Omental fat pad (tissue), 4 donors: Measurements from ENCODE around the gene GZMB. TPM values are rescaled to one million over a fixed set of nuclear protein-coding genes. Genes with fewer than 3 reads are reported as not detected.
"Not testable (repeated sequence)": the region's sequence is repeated elsewhere in the genome, so short reads cannot be mapped to it uniquely, and the experiment has no call there.

Source experiments
- ATAC-seq: fragments of 150-250 bp; one replicate; pipeline ENCODE4 v1.9.1; 2016; ENCODE audit warnings: mild to moderate bottlenecking, moderate library complexity; ENCODE audit not compliant: low FRiP score
- DNase-seq: peaks from one replicate; pipeline ENCODE4 v3.0.0-alpha.2; 2019; ENCODE audit warnings: low spot score
- total RNA-seq, 4 donors: library from RNA; depleted of rRNA; stranded (reverse); fragments of >200 nt; gene quantifications; one replicate each; pipeline ENCODE4 v1.1.0, GENCODE V29; 2016
- TF ChIP-seq, protein P1 (sequence below), 3 donors: fragments of 450-650 bp; IDR thresholded peaks; one replicate each; pipeline ENCODE4 v1.5.1; 2016 to 2017; ENCODE audit warnings: antibody characterized with exemption in 3 of 3, mild to moderate bottlenecking in 3 of 3, moderate library complexity in 2 of 3

GZMB gene
- total RNA-seq, 4 donors from 2014 or later, result 1.2 to 8.9 (median 1.9) TPM

DNA sequence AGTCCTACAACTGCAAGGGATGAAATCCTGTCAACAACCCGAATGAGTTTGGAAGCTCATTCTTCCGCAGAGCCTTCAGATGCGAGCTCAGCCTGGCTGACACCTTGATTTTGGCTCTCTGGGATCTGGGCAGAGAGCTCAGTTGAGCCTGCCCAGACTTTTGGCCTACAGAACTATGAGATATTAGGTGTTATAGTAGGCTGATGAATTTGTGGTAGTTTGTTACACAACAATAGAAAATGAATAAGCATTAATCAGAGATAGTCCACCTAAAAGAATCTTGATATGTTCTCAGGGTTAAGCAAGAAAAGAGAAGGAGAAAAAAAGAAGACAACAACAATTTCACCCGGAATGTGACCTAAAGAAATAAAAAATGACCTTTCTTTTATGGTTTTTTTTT is 30.4 kb upstream of the GZMB start:
- ATAC-seq (no peak), DNase-seq (no peak)
- TF ChIP-seq, protein P1, sequence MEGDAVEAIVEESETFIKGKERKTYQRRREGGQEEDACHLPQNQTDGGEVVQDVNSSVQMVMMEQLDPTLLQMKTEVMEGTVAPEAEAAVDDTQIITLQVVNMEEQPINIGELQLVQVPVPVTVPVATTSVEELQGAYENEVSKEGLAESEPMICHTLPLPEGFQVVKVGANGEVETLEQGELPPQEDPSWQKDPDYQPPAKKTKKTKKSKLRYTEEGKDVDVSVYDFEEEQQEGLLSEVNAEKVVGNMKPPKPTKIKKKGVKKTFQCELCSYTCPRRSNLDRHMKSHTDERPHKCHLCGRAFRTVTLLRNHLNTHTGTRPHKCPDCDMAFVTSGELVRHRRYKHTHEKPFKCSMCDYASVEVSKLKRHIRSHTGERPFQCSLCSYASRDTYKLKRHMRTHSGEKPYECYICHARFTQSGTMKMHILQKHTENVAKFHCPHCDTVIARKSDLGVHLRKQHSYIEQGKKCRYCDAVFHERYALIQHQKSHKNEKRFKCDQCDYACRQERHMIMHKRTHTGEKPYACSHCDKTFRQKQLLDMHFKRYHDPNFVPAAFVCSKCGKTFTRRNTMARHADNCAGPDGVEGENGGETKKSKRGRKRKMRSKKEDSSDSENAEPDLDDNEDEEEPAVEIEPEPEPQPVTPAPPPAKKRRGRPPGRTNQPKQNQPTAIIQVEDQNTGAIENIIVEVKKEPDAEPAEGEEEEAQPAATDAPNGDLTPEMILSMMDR (IDR thresholded peaks at IDR 0.05), result no peak

DNA sequence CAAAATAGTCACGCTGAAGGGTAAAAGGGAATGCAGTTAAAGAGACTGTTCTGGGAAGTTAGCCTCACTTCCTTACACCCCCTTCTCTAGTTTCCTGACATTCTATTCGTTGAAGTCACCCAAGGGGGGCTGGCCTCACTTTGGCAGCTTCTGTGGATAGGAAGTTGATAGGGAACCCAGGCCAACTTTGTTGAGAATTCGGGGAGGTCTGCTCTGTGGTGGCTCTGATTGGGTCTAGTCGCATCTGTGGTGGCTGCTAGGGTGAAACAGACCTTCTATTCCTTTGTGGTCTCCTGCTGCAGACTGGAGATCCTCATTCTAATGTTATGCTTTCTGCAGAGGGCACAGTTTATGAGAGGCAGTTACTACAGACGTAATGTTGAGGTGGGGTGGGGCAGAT is 28.8 kb upstream of the GZMB start:
- no peak for ATAC-seq
- TF ChIP-seq, protein P1 (IDR thresholded peaks at IDR 0.05), result no peak
- no peak for DNase-seq

DNA sequence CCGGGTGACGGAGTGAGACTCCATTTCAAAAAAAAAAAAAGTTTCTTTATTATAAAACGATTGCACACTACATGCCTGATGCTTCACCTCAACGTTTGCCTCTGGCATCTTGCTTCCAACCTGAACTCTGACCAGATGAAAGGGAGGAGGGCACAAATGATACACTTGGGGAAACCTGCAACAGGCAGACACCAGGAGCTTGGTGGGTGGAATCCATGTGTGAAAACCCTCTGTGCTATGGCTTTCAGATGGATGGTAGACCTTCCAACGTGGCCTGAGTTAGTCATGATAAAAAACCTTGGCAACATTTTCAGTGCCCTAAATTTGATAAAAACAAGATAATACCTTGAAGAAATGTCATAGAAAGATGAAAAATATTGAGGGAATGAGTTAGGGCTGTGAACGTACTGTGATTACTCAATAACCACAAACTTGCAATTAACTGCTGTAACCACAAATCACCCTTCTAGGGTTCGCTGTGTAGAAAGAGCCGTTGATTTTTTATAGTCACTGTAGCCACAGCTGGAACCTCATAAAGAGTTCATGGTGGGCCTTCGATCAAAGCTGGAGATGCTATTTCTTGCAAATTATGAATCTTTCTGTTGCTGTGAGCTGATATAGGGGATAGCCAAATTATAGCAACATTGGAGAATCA is 26.1 kb upstream of the GZMB start:
- ATAC-seq, result no peak
- TF ChIP-seq, protein P1 (IDR thresholded peaks at IDR 0.05), result no peak
- no peak for DNase-seq

DNA sequence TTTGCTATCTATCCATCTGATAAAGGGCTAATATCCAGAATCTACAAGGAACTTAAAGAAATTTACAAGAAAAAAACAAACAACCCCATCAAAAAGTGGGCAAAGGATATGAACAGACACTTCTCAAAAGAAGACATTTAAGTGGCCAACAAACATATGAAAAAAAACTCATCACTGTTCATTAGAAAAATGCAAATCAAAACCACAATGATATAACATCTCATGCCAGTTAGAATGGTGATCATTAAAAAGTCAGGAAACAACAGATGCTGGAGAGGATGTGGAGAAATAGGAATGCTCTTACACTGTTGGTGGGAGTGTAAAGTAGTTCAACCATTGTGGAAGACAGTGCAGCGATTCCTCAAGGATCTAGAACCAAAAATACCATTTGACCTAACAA is 14.4 kb upstream of the GZMB start:
- ATAC-seq, DNase-seq: not testable (repeated sequence)

DNA sequence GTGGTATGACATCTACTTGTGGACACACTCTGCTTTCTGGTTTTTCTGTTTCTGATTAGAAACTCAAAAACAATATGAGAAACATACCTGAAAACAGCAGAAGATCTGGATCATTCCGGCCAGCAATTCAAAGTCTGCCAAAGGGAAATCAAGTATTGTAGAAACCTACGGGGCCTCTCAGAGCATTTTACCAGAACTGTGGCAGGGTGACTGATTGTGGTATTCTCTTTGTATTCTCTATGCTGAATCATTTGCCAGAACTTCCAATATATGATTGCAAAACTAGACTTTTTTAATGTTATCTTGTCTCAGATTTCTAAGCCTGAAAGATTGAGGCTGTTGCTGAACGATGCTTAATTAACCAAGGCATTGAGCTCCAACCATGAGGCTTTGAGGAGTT is 5.9 kb upstream of the GZMB start:
- TF ChIP-seq, protein P1 (IDR thresholded peaks at IDR 0.05), result no peak
- ATAC-seq, result no peak
- no peak for DNase-seq

DNA sequence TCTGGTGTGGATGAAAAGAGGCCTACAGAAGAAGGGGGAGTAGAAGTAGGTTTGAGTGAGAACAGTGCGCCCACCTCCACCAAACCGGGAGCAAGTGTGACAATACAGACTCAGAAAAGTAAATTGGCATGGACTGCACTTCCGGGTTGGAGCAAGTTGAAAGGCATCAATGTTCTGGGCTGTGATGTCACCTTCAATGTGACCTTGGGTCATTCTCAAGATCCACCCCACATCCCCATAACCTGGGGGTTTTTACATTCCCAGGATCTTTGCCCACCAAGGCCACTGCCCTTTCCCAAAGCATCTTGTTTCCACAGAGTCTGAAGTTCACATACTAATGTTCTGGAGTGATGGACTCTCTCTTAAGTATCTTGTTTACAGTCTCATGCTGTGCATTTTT is 5.3 kb upstream of the GZMB start:
- no peak for ATAC-seq
- TF ChIP-seq, protein P1 (IDR thresholded peaks at IDR 0.05), result no peak
- no peak for DNase-seq

DNA sequence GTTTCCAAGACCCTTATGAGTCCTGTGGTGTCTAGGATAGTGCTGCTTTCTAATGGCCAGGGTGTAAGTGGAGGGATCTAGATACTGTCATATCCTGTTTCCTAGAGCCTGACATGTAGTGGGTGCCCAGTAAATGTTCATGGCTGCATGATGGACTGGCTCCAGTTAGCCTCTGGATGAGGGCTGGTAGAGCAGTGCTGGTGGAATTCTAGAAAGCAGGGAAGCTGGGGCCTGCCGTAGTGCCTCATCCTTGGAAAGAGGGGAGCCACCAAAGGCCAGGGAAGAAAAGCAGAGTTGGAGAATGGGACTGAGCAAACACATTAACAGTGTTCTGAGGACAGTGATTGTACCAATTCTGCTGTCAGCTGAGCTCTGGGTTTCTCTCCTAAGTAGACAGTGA is 637 bp downstream of the GZMB start:
- TF ChIP-seq, protein P1 (IDR thresholded peaks at IDR 0.05), result no peak
- DNase-seq (no peak), ATAC-seq (no peak)
